HG02884 (cell line): Measurements from ENCODE around the gene METTL13.

Source experiments
- ATAC-seq: cut with Tn5 transposase; IDR thresholded peaks from one replicate; pipeline ENCODE4 v1.9.1; 2021; ENCODE audit warnings: mild to moderate bottlenecking, moderate library complexity; ENCODE audit not compliant: unreplicated experiment

The METTL13 gene

DNA sequence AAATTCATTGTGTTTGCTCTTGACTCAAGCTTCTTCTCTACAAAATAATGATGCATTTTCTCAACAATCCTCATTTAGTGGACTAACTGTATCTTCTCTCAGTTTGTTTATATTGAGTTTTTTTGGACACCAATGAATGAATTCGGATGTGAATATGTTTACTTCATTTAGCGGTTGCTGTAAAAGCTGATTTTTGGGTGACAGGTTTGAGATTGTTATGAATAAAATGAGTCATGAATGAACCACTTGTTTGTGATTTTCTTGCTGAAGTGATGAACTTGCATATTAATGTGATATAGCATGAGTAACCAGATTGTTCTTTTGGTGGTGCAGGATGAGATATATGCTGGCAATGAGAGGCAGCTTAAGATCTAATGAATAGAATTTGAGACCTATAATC, 62.9 kb downstream of the METTL13 start:
- ATAC-seq = no peak

DNA sequence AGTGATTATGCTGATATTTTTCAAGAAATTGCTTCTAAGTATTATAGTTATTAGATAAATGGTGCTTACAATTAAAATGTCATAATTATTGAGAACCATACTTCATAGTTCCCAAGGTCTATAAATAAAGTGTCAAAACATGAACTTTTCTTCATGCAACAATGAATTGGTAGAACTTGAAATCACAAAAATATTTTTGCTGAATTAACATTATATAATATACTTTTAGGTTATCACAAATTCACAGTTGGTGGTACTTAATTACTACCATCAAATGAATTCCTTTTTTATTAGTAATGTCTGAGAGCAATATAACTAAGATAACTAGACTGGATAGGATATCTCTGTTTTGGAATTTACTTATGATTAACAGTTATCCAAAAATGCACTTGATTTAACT, 64.5 kb downstream of the METTL13 start:
- ATAC-seq = no peak
